AG09319 (cell line): Measurements from ENCODE around the gene PSMB4.

Source experiments
- DNase-seq: peaks from one replicate; pipeline ENCODE4 v3.0.0-alpha.2; 2010; ENCODE audit warnings: low read depth; ENCODE audit errors: extremely low read depth
- CTCF ChIP-seq: IDR thresholded peaks from 2 replicates; pipeline ENCODE4 v1.5.1; 2011; ENCODE audit warnings: low read depth, mild to moderate bottlenecking, inconsistent platforms, low read length, moderate library complexity

Gene PSMB4

GRCh38 chr1:151367658-151368392, 31.5 kb upstream of the PSMB4 start:
- TF ChIP-seq CTCF: no peak
- DNase-seq: no peak

- no peak for TF ChIP-seq CTCF
Observed at GRCh38 chr1:151368393-151369301, 30.7 kb upstream of the PSMB4 start.

GRCh38 chr1:151369302-151369610, 30.1 kb upstream of the PSMB4 start:
- no peak for DNase-seq
- TF ChIP-seq CTCF: no peak

More at GRCh38 chr1:151368393-151369301, 30.7 kb upstream of the PSMB4 start:
- DNase-seq: no peak

- TF ChIP-seq CTCF: no peak
- DNase-seq: no peak
Observed at GRCh38 chr1:151369621-151370048, 29.7 kb upstream of the PSMB4 start.

- DNase-seq: no peak
- no peak for TF ChIP-seq CTCF
Observed at GRCh38 chr1:151370211-151370911, 29.0 kb upstream of the PSMB4 start.

- peak; percentile 22 for DNase-seq
- TF ChIP-seq CTCF: no peak
Observed at GRCh38 chr1:151371370-151372057, 27.9 kb upstream of the PSMB4 start.
